Measurements from ENCODE around the gene SBF1. TPM values are rescaled to one million over a fixed set of nuclear protein-coding genes. Genes with fewer than 3 reads are reported as not detected.
A peak's percentile ranks its signal among the peaks of the same experiment; 100 is the strongest.

SBF1 gene
- total RNA-seq, 2 experiments from 2014 or later = 220 to 227 TPM

- Histone ChIP-seq H3K9me3 (ENCODE audit: control insufficient read depth in 1 of 2, insufficient read depth in 1 of 2, low read length in 2 of 2) (no peaks in the 10 kb centered on the region), H3K4me3 (ENCODE audit: low read length) (no peak overlapping the region), H3K4me1 (ENCODE audit: insufficient read depth, low read length) (peaks cover 24% of the 10 kb centered on the region), H3K36me3 (ENCODE audit: insufficient read depth, low read length) (peaks cover 89% of the 10 kb centered on the region), H3K27me3 (ENCODE audit: control insufficient read depth in 1 of 2, insufficient read depth in 2 of 2, low read length in 2 of 2) (no peaks in the 10 kb centered on the region), H3K27ac (ENCODE audit: low read depth in 1 of 2, low read length in 2 of 2) (peak overlapping the region in 1 of 2 donors; percentile 29)
- no peak for ATAC-seq (ENCODE audit: poor library complexity)
- H3K27ac Mint-ChIP-seq = no peak overlapping the region
- no peak for DNase-seq
- peaks cover 17% of the 10 kb centered on the region for H3K4me1 Mint-ChIP-seq (ENCODE audit: low read depth)
- no peak for TF ChIP-seq CTCF (IDR thresholded peaks at IDR 0.05)
- ChIA-PET CTCF (no interaction called here), POLR2A (no interaction called here)
- intact Hi-C loops (cut with DNase I, micrococcal nuclease) = no loop called here
- H3K4me3 Mint-ChIP-seq = no peak overlapping the region
- peaks cover 69% of the 10 kb centered on the region for H3K36me3 Mint-ChIP-seq (ENCODE audit: low read depth)
- H3K9me3 Mint-ChIP-seq = no peaks in the 10 kb centered on the region
- no peaks in the 10 kb centered on the region for H3K27me3 Mint-ChIP-seq
These were observed 10.4 kb downstream of the SBF1 start for GRCh38 chr22:50464451-50464850.

- no peaks in the 10 kb centered on the region for H3K9me3 ChIP-seq (ENCODE audit: control insufficient read depth in 1 of 2, insufficient read depth in 1 of 2, low read length in 2 of 2)
- peaks cover 99% of the 10 kb centered on the region for H3K36me3 ChIP-seq (ENCODE audit: insufficient read depth, low read length)
- peaks cover 13% of the 10 kb centered on the region for H3K4me1 ChIP-seq (ENCODE audit: insufficient read depth, low read length)
- TF ChIP-seq CTCF (IDR thresholded peaks at IDR 0.05) = no peak
- intact Hi-C loops (cut with DNase I, micrococcal nuclease) = no loop called here
- Mint-ChIP-seq H3K9me3 (no peaks in the 10 kb centered on the region), H3K36me3 (ENCODE audit: low read depth) (peaks cover 69% of the 10 kb centered on the region), H3K4me1 (ENCODE audit: low read depth) (peaks cover 6% of the 10 kb centered on the region), H3K27me3 (no peaks in the 10 kb centered on the region), H3K4me3 (no peak overlapping the region), H3K27ac (no peak overlapping the region)
- H3K27ac ChIP-seq (ENCODE audit: low read depth in 1 of 2, low read length in 2 of 2) = peak overlapping the region in 1 of 2 donors; percentile 25
- DNase-seq = no peak
- no peak overlapping the region for H3K4me3 ChIP-seq (ENCODE audit: low read length)
- POLR2A ChIA-PET = interaction anchor here (1.1 kb wide), 1 partner anchor 12 kb away, joined by 3 read pairs; no protein-coding TSS in a partner anchor
- H3K27me3 ChIP-seq (ENCODE audit: control insufficient read depth in 1 of 2, insufficient read depth in 2 of 2, low read length in 2 of 2) = no peaks in the 10 kb centered on the region
- CTCF ChIA-PET = no interaction called here
- ATAC-seq (ENCODE audit: poor library complexity) = no peak
These were observed 11.5 kb downstream of the SBF1 start for GRCh38 chr22:50463188-50463900.

GRCh38 chr22:50461979-50462540 is 12.8 kb downstream of the SBF1 start:
- peaks cover 5% of the 10 kb centered on the region for H3K4me1 Mint-ChIP-seq (ENCODE audit: low read depth)
- no peaks in the 10 kb centered on the region for H3K27me3 ChIP-seq (ENCODE audit: control insufficient read depth in 1 of 2, insufficient read depth in 2 of 2, low read length in 2 of 2)
- no peak overlapping the region for H3K4me3 ChIP-seq (ENCODE audit: low read length)
- peaks cover 98% of the 10 kb centered on the region for H3K36me3 ChIP-seq (ENCODE audit: insufficient read depth, low read length)
- intact Hi-C loops (cut with DNase I, micrococcal nuclease) = no loop called here
- no peak for DNase-seq
- H3K4me1 ChIP-seq (ENCODE audit: insufficient read depth, low read length) = peaks cover 3% of the 10 kb centered on the region
- no peak for ATAC-seq (ENCODE audit: poor library complexity)
- no peaks in the 10 kb centered on the region for H3K9me3 ChIP-seq (ENCODE audit: control insufficient read depth in 1 of 2, insufficient read depth in 1 of 2, low read length in 2 of 2)
- CTCF ChIA-PET = no interaction called here
- TF ChIP-seq CTCF (IDR thresholded peaks at IDR 0.05) = no peak
- POLR2A ChIA-PET = no interaction called here
- no peak overlapping the region for H3K27ac Mint-ChIP-seq
- H3K27me3 Mint-ChIP-seq = no peaks in the 10 kb centered on the region
- no peak overlapping the region for H3K4me3 Mint-ChIP-seq
- H3K9me3 Mint-ChIP-seq = no peaks in the 10 kb centered on the region
- H3K27ac ChIP-seq (ENCODE audit: low read depth in 1 of 2, low read length in 2 of 2) = no peak overlapping the region
- peaks cover 80% of the 10 kb centered on the region for H3K36me3 Mint-ChIP-seq (ENCODE audit: low read depth)
